Activated T-cell treated with anti-CD3 and anti-CD28 coated beads, Interleukin-2, amount 50 U/mL, for 72 hours (primary cell): Measurements from ENCODE around the gene B3GAT3. TPM values are rescaled to one million over a fixed set of nuclear protein-coding genes. Genes with fewer than 3 reads are reported as not detected.
"Not testable (repeated sequence)": the region's sequence is repeated elsewhere in the genome, so short reads cannot be mapped to it uniquely, and the experiment has no call there.

Experiments used
- ATAC-seq, 2 donors: fragments of 150-1000 bp; cut with Tn5 transposase; replicated peaks in 1 of 2; 2 replicates each; pipeline ENCODE4 v1.10.0; 2021; ENCODE audit warnings: moderate library complexity in 2 of 2, mild to moderate bottlenecking in 1 of 2
- DNase-seq, 2 donors: peaks; one replicate each; pipeline ENCODE4 v3.0.0; 2021 to 2022; ENCODE audit warnings: mixed read lengths in 1 of 2
- H3K27ac Mint-ChIP-seq: one replicate; pipeline ENCODE4 v1.8.0; 2022; ENCODE audit warnings: mild to moderate bottlenecking, moderate library complexity, mixed read lengths
- H3K27me3 Mint-ChIP-seq: one replicate; pipeline ENCODE4 v1.8.0; 2022; ENCODE audit warnings: low read depth, mixed read lengths
- H3K36me3 Mint-ChIP-seq, 2 donors: one replicate each; pipeline ENCODE4 v1.8.0; 2022; ENCODE audit warnings: mixed read lengths in 2 of 2, mild to moderate bottlenecking in 1 of 2; ENCODE audit not compliant: insufficient read depth in 2 of 2
- H3K4me1 Mint-ChIP-seq: one replicate; pipeline ENCODE4 v1.8.0; 2022; ENCODE audit warnings: low read depth, mixed read lengths
- H3K4me3 Mint-ChIP-seq, 2 donors: one replicate each; pipeline ENCODE4 v1.8.0; 2022; ENCODE audit warnings: mild to moderate bottlenecking in 2 of 2, mixed read lengths in 2 of 2, moderate library complexity in 2 of 2
- H3K9me3 Mint-ChIP-seq, 2 donors: one replicate each; pipeline ENCODE4 v1.8.0; 2022; ENCODE audit warnings: mixed read lengths in 2 of 2
- total RNA-seq, 2 donors: library from RNA; stranded (reverse); gene quantifications; one replicate each; pipeline ENCODE4 v1.2.3, GENCODE V29; 2022

The B3GAT3 gene
- total RNA-seq, 2 donors from 2014 or later = 72.2 to 79.9 TPM

GRCh38 chr11:62652161-62653006 is 30.6 kb upstream of the B3GAT3 start:
- no peak for DNase-seq
- peak in 1 of 2 donors; percentile 10 for ATAC-seq
- no peaks in the 10 kb centered on the region for H3K9me3 Mint-ChIP-seq
- H3K27me3 Mint-ChIP-seq = no peaks in the 10 kb centered on the region
- peak overlapping the region; percentile 81 for H3K27ac Mint-ChIP-seq
- H3K36me3 Mint-ChIP-seq = no peaks in the 10 kb centered on the region
- H3K4me1 Mint-ChIP-seq = peaks cover 36% of the 10 kb centered on the region
- H3K4me3 Mint-ChIP-seq = peak overlapping the region; percentile 93 to 96

DNA sequence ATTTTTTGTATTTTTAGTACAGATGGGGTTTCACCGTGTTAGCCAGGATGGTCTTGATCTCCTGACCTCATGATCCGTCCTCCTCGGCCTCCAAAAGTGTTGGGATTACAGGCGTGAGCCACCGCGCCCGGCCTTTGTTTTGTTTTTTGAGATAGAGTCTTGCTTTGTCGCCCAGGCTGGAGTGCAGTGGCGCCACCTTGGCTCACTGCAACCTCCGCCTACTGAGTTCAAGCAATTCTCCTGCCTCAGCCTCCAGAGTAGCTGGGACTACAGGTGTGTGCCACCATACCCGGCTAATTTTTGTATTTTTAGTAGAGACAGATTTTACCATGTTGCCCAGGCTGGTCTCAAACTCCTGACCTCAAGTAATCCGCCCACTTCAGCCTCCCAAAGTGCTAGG is 28.5 kb upstream of the B3GAT3 start:
- not testable (repeated sequence) for ATAC-seq, H3K4me3 Mint-ChIP-seq, DNase-seq, H3K27ac Mint-ChIP-seq, H3K36me3 Mint-ChIP-seq, H3K27me3 Mint-ChIP-seq, H3K9me3 Mint-ChIP-seq
- H3K4me1 Mint-ChIP-seq = peaks cover 45% of the 10 kb centered on the region

GRCh38 chr11:62649486-62649885 is 27.7 kb upstream of the B3GAT3 start:
- no peak for ATAC-seq
- DNase-seq = no peak
- Mint-ChIP-seq H3K9me3 (no peaks in the 10 kb centered on the region), H3K27ac (no peak overlapping the region), H3K27me3 (no peaks in the 10 kb centered on the region), H3K36me3 (peaks cover 3% of the 10 kb centered on the region in 2 donors), H3K4me3 (no peak overlapping the region), H3K4me1 (peaks cover 47% of the 10 kb centered on the region)

GRCh38 chr11:62648967-62649364 is 27.2 kb upstream of the B3GAT3 start:
- Mint-ChIP-seq H3K4me1 (peaks cover 47% of the 10 kb centered on the region), H3K36me3 (peaks cover 5 to 6% of the 10 kb centered on the region in 2 donors), H3K27me3 (no peaks in the 10 kb centered on the region), H3K4me3 (no peak overlapping the region), H3K27ac (no peak overlapping the region), H3K9me3 (no peaks in the 10 kb centered on the region)
- no peak for ATAC-seq
- DNase-seq = no peak

GRCh38 chr11:62648185-62648966 is 26.6 kb upstream of the B3GAT3 start:
- H3K27ac Mint-ChIP-seq = no peak overlapping the region
- H3K4me1 Mint-ChIP-seq = peaks cover 45% of the 10 kb centered on the region
- no peak overlapping the region for H3K4me3 Mint-ChIP-seq
- no peaks in the 10 kb centered on the region for H3K9me3 Mint-ChIP-seq
- DNase-seq (no peak), ATAC-seq (no peak)
- H3K27me3 Mint-ChIP-seq = no peaks in the 10 kb centered on the region
- H3K36me3 Mint-ChIP-seq = peaks cover 5 to 7% of the 10 kb centered on the region in 2 donors

GRCh38 chr11:62647609-62648005 is 25.8 kb upstream of the B3GAT3 start:
- H3K36me3 Mint-ChIP-seq = peaks cover 5 to 7% of the 10 kb centered on the region in 2 donors
- H3K4me1 Mint-ChIP-seq = peaks cover 45% of the 10 kb centered on the region
- no peak overlapping the region for H3K4me3 Mint-ChIP-seq
- no peak for DNase-seq
- H3K27me3 Mint-ChIP-seq = no peaks in the 10 kb centered on the region
- no peaks in the 10 kb centered on the region for H3K9me3 Mint-ChIP-seq
- ATAC-seq = no peak
- no peak overlapping the region for H3K27ac Mint-ChIP-seq

GRCh38 chr11:62646825-62647608 is 25.2 kb upstream of the B3GAT3 start:
- DNase-seq (no peak), ATAC-seq (no peak)
- Mint-ChIP-seq H3K9me3 (no peaks in the 10 kb centered on the region), H3K4me3 (peak overlapping the region; percentile 97 to 99), H3K27me3 (no peaks in the 10 kb centered on the region), H3K4me1 (peaks cover 45% of the 10 kb centered on the region), H3K27ac (peak overlapping the region; percentile 90), H3K36me3 (peaks cover 5 to 7% of the 10 kb centered on the region in 2 donors)

DNA sequence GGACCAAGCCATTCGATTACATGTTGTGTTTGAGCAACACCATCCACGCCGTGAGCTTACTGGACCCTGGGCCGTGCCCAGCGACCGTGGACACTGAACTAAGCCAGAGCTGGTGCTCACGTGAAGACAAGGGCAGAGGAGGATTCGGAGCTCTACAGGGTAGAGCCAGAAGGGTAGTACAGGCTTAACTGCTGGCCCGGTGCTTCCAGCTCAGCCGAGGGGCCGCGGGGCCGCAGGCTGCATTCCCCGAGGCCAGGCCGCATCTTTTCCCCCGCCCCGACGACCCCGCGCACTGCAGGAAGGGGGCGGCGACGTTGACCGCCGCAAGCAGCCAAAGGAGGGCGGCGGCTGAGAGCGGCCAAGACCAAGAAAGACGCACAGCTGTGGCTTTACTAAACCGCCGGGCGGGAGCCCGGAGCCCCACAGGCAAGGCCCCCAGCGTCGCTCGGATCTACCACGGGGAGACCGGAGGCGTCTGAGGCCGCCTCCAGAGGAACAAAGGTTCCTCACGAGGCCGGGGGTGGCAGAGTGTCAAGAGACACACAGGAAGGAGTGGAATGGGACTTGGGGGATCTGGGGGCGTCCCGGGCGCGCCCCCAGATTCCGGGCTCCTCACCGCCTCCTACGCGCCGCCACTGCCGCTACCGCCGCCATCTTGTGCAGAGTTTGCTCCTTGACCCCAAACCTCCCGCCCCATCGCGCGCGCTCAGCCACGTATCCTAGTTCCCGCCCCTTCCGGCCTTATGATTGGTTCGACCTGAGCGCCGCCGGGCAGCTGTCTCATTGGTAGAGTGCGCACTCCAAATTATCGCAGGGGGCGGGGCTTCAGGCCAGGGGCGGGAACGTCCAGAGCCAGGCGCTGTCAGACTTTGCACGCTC is 24.4 kb upstream of the B3GAT3 start, which contains the start of gene GANAB:
TSS of gene GANAB (minus strand) at position 668 of the 879 bp plus-strand sequence. CDS start at position 654, 14 bp downstream.
- Mint-ChIP-seq H3K36me3 (peaks cover 5 to 7% of the 10 kb centered on the region in 2 donors), H3K4me3 (peak within 1 kb of the TSS; percentile 97 to 99), H3K27ac (peak within 1 kb of the TSS; percentile 90), H3K4me1 (peaks cover 42% of the 10 kb centered on the region), H3K9me3 (no peaks in the 10 kb centered on the region), H3K27me3 (no peaks in the 10 kb centered on the region)
- DNase-seq = peak; percentile 99 to 100
- peak; percentile 98 to 99 for ATAC-seq

DNA sequence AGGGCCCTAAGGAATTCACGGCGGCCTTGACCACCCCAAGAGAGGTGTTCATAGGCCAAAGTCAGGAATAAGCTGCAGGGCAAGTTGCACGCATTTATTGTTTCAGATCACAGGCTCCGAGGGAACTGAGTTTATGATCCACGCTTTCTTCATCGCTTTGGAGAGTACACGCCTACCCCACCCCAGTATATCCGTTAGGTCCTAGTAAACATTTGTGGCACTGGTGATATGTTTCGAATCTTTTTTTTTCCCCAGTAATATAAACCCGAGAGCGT is 23.8 kb upstream of the B3GAT3 start:
- Mint-ChIP-seq H3K36me3 (peaks cover 7 to 9% of the 10 kb centered on the region in 2 donors), H3K9me3 (no peaks in the 10 kb centered on the region), H3K4me1 (peaks cover 43% of the 10 kb centered on the region), H3K4me3 (peak overlapping the region; percentile 97 to 99), H3K27ac (peak overlapping the region; percentile 90), H3K27me3 (no peaks in the 10 kb centered on the region)
- ATAC-seq (no peak), DNase-seq (peak in 1 of 2 donors; percentile 20)

GRCh38 chr11:62644220-62644619 is 22.4 kb upstream of the B3GAT3 start:
- H3K36me3 Mint-ChIP-seq = peaks cover 12 to 17% of the 10 kb centered on the region in 2 donors
- peaks cover 54% of the 10 kb centered on the region for H3K4me1 Mint-ChIP-seq
- H3K9me3 Mint-ChIP-seq = no peaks in the 10 kb centered on the region
- no peaks in the 10 kb centered on the region for H3K27me3 Mint-ChIP-seq
- DNase-seq = no peak
- no peak for ATAC-seq
- H3K4me3 Mint-ChIP-seq = peak overlapping the region; percentile 45 to 99
- no peak overlapping the region for H3K27ac Mint-ChIP-seq

- H3K27me3 Mint-ChIP-seq = no peaks in the 10 kb centered on the region
- no peaks in the 10 kb centered on the region for H3K9me3 Mint-ChIP-seq
- DNase-seq = no peak
- peak overlapping the region; percentile 14 for H3K27ac Mint-ChIP-seq
- H3K36me3 Mint-ChIP-seq = peaks cover 16 to 43% of the 10 kb centered on the region in 2 donors
- peaks cover 18% of the 10 kb centered on the region for H3K4me1 Mint-ChIP-seq
- ATAC-seq = no peak
- H3K4me3 Mint-ChIP-seq = no peak overlapping the region
These were observed 10.7 kb upstream of the B3GAT3 start for GRCh38 chr11:62632492-62632891.

DNA sequence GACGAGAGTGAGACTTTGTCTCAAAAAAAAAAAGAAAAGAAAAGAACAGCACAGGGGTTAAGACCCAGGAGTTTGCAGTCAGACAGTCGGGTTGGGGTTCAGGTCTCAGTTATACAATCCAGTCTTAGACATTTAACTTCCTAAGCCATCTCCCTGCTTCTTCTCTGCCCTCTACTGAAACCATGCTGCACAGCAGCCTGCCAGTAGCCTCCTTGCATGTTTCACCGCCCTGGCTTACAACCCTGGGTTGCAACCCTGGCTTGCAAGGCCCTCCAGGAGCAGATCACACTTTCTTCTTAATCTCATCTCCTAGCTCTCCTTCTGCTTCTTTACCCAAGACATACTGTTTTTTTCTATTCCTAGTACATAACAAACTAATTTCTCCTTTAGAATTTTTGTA is 5.9 kb upstream of the B3GAT3 start:
- ATAC-seq = peak; percentile 46 to 49
- Mint-ChIP-seq H3K27me3 (no peaks in the 10 kb centered on the region), H3K4me3 (no peak overlapping the region), H3K4me1 (peaks cover 16% of the 10 kb centered on the region), H3K27ac (peak overlapping the region; percentile 17), H3K36me3 (peaks cover 18 to 31% of the 10 kb centered on the region in 2 donors), H3K9me3 (no peaks in the 10 kb centered on the region)
- DNase-seq = no peak
